Smooth muscle cell (in vitro differentiated cells): ENCODE measurements around the gene ZMYM1. TPM values are rescaled to one million over a fixed set of nuclear protein-coding genes. Genes with fewer than 3 reads are reported as not detected.
A peak's percentile ranks its signal among the peaks of the same experiment; 100 is the strongest.
"Not testable (repeated sequence)": the region's sequence is repeated elsewhere in the genome, so short reads cannot be mapped to it uniquely, and the experiment has no call there.

ENCODE experiments used
- DNase-seq: peaks from one replicate; lab custom pipeline; 2025; ENCODE audit not compliant: unreplicated experiment; lab: John Stamatoyannopoulos, UW
- H2AFZ ChIP-seq: fragments of 200-600 bp; sonication (generic); 2 replicates; pipeline ENCODE4 v1.6.0; 2016; ENCODE audit warnings: antibody characterized with exemption, low read depth, mild to moderate bottlenecking
- H3F3A ChIP-seq: fragments of 200-600 bp; sonication (generic); 2 replicates; pipeline ENCODE4 v1.6.0; 2017; ENCODE audit warnings: antibody characterized with exemption, low read depth
- H3K27ac ChIP-seq: fragments of 200-600 bp; sonication (generic); 2 replicates; pipeline ENCODE4 v1.5.1; 2016; ENCODE audit warnings: low read depth, mild to moderate bottlenecking
- H3K27me3 ChIP-seq: fragments of 200-600 bp; sonication (generic); 2 replicates; pipeline ENCODE4 v1.6.1; 2016; ENCODE audit warnings: low read depth, mild to moderate bottlenecking
- H3K36me3 ChIP-seq: fragments of 200-600 bp; sonication (generic); 2 replicates; pipeline ENCODE4 v1.5.1; 2016; ENCODE audit warnings: low read depth
- H3K4me1 ChIP-seq: fragments of 200-600 bp; sonication (generic); 2 replicates; pipeline ENCODE4 v1.5.1; 2016; ENCODE audit warnings: low read depth
- H3K4me2 ChIP-seq: fragments of 200-600 bp; sonication (generic); 2 replicates; pipeline ENCODE4 v1.6.0; 2016; ENCODE audit warnings: mild to moderate bottlenecking
- H3K4me3 ChIP-seq: fragments of 200-600 bp; sonication (generic); 2 replicates; pipeline ENCODE4 v1.5.1; 2016; ENCODE audit warnings: mild to moderate bottlenecking
- H3K79me2 ChIP-seq: fragments of 200-600 bp; sonication (generic); 2 replicates; pipeline ENCODE4 v1.6.0; 2016; ENCODE audit warnings: low read depth, mild to moderate bottlenecking
- H3K9ac ChIP-seq: fragments of 200-600 bp; sonication (generic); 2 replicates; pipeline ENCODE4 v1.6.0; 2016; ENCODE audit warnings: low read depth
- H3K9me3 ChIP-seq: fragments of 200-600 bp; sonication (generic); replicated peaks from 2 replicates; pipeline ENCODE4 v1.5.1; 2016; ENCODE audit warnings: low read depth
- H4K20me1 ChIP-seq: fragments of 200-600 bp; sonication (generic); 2 replicates; pipeline ENCODE4 v1.6.0; 2016; ENCODE audit warnings: low read depth
- CTCF ChIP-seq: fragments of 200-600 bp; sonication (generic); IDR thresholded peaks from 2 replicates; pipeline ENCODE4 v1.5.1; 2017; ENCODE audit warnings: borderline replicate concordance, mild to moderate bottlenecking, antibody characterized with exemption; ENCODE audit not compliant: insufficient read depth, poor library complexity, severe bottlenecking
- WGBS: methylation state at CpG from one replicate; pipeline ENCODE4 v1.1.7; 2016; ENCODE audit warnings: low lambda C conversion rate; 5-methylcytosine and 5-hydroxymethylcytosine counted together
- polyA plus RNA-seq: library from polyadenylated mRNA; unstranded; fragments of >200 nt; fragmentation: Nextera tagmentation; extraction: Ambion mirVana; gene quantifications from 2 replicates; pipeline ENCODE4 v1.2.1, GENCODE V29; 2016
- total RNA-seq: library from RNA; depleted of rRNA; stranded (reverse); fragments of >200 nt; gene quantifications from 2 replicates; pipeline ENCODE4 v1.2.3, GENCODE V29; 2014

Gene ZMYM1
- total and polyA plus RNA-seq, 2 experiments from 2014 or later, result 4.2 to 18.6 TPM

- no peaks in the 10 kb centered on the region for H3K4me1 ChIP-seq
- no peak for DNase-seq
- no peak for TF ChIP-seq CTCF
Measured at GRCh38 chr1:35073265-35073811, 5.8 kb upstream of the ZMYM1 start.

GRCh38 chr1:35076426-35076825, 2.8 kb upstream of the ZMYM1 start:
- H3K4me1 ChIP-seq, H2AFZ ChIP-seq, H3K36me3 ChIP-seq, H3K27me3 ChIP-seq, DNase-seq, H3K4me2 ChIP-seq, H3K4me3 ChIP-seq, H3F3A ChIP-seq, H4K20me1 ChIP-seq, H3K27ac ChIP-seq, H3K9ac ChIP-seq, H3K9me3 ChIP-seq: not testable (repeated sequence)
- peaks cover 19% of the 10 kb centered on the region for H3K79me2 ChIP-seq
- WGBS, result 82% methylated on average over 8 of the region's 8 CpGs

More at GRCh38 chr1:35073265-35073811, 5.8 kb upstream of the ZMYM1 start:
- Histone ChIP-seq H3K9ac (no peak overlapping the region), H3K79me2 (no peaks in the 10 kb centered on the region), H2AFZ (no peak overlapping the region), H3K9me3 (no peaks in the 10 kb centered on the region), H3K36me3 (no peaks in the 10 kb centered on the region), H3F3A (no peaks in the 10 kb centered on the region), H3K4me3 (no peak overlapping the region), H3K27me3 (no peaks in the 10 kb centered on the region), H3K27ac (no peak overlapping the region), H3K4me2 (no peak overlapping the region), H4K20me1 (no peaks in the 10 kb centered on the region)
- WGBS, result 93% methylated on average over 1 of the region's 1 CpG

- DNase-seq, result no peak
- no peak for TF ChIP-seq CTCF
- Histone ChIP-seq H3K9me3 (no peaks in the 10 kb centered on the region), H3K4me1 (peaks cover 7% of the 10 kb centered on the region), H3K9ac (no peak overlapping the region), H3K27ac (peak overlapping the region; percentile 83), H2AFZ (no peak overlapping the region), H3K27me3 (no peaks in the 10 kb centered on the region), H3K4me3 (peak overlapping the region; percentile 68), H3K79me2 (peaks cover 57% of the 10 kb centered on the region), H4K20me1 (peaks cover 18% of the 10 kb centered on the region), H3F3A (no peaks in the 10 kb centered on the region), H3K36me3 (no peaks in the 10 kb centered on the region), H3K4me2 (peak overlapping the region; percentile 82)
- 91% methylated on average over 13 of the region's 13 CpGs for WGBS
Measured at GRCh38 chr1:35080171-35080854, 1.1 kb downstream of the ZMYM1 start.

GRCh38 chr1:35085421-35085820, 6.2 kb downstream of the ZMYM1 start:
- Histone ChIP-seq H4K20me1 (peaks cover 53% of the 10 kb centered on the region), H2AFZ (no peak overlapping the region), H3K4me2 (no peak overlapping the region), H3F3A (no peaks in the 10 kb centered on the region), H3K9me3 (no peaks in the 10 kb centered on the region), H3K27me3 (no peaks in the 10 kb centered on the region), H3K36me3 (no peaks in the 10 kb centered on the region), H3K79me2 (peaks cover 90% of the 10 kb centered on the region), H3K9ac (no peak overlapping the region), H3K4me3 (no peak overlapping the region), H3K27ac (peak overlapping the region; percentile 26), H3K4me1 (no peaks in the 10 kb centered on the region)
- no peak for TF ChIP-seq CTCF
- no peak for DNase-seq
